Sigmoid colon (tissue), 4 donors: Measurements from ENCODE around the gene SH3TC1.

Source experiments
- EP300 ChIP-seq, 4 donors: sonication (generic); formaldehyde crosslinking; IDR thresholded peaks; one replicate each; pipeline ENCODE4 v1.6.1; 2017; ENCODE audit warnings: antibody characterized with exemption in 4 of 4
- POLR2AphosphoS5 ChIP-seq, 4 donors: sonication (generic); formaldehyde crosslinking; IDR thresholded peaks; one replicate each; pipeline ENCODE4 v1.6.1; 2017; ENCODE audit warnings: antibody characterized with exemption in 4 of 4
- TF ChIP-seq, protein P1 (sequence below), 4 experiments: fragments of 450-650 bp in 3 of 4; fragments of 200-600 bp in 1 of 4; IDR thresholded peaks; one replicate each; pipeline ENCODE4 v1.5.1; 2016 to 2019; ENCODE audit warnings: antibody characterized with exemption in 4 of 4, mild to moderate bottlenecking in 3 of 4, moderate library complexity in 2 of 4

DNA sequence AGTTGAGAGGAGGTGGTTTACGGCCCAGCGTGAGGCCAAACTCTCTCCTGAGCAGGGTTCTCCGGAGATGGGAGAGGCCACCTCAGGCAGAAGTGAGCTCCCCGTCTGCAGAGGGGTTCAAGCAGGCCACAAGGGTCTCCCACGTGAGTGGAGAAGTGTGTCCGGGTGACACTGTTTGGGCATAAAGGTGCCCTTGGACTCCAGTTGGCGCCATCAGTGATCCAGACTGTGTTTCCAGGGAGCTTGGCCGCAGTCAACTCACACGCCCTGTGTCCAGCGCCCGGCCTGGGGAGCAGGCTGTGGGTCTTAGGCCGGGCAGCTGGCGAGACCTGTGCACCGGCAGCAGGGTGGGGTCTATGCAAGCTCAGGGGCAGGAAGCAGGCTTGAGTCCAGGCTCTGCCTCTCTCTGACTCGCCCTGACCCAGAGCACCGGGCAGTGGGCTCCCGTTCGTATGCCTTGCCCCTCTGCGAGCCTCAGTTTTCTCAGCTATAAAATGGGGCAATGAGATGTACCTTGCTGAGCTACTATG is 45.9 kb downstream of the SH3TC1 start:
- TF ChIP-seq, protein P1, sequence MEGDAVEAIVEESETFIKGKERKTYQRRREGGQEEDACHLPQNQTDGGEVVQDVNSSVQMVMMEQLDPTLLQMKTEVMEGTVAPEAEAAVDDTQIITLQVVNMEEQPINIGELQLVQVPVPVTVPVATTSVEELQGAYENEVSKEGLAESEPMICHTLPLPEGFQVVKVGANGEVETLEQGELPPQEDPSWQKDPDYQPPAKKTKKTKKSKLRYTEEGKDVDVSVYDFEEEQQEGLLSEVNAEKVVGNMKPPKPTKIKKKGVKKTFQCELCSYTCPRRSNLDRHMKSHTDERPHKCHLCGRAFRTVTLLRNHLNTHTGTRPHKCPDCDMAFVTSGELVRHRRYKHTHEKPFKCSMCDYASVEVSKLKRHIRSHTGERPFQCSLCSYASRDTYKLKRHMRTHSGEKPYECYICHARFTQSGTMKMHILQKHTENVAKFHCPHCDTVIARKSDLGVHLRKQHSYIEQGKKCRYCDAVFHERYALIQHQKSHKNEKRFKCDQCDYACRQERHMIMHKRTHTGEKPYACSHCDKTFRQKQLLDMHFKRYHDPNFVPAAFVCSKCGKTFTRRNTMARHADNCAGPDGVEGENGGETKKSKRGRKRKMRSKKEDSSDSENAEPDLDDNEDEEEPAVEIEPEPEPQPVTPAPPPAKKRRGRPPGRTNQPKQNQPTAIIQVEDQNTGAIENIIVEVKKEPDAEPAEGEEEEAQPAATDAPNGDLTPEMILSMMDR (IDR thresholded peaks at IDR 0.05) = no peak
- TF ChIP-seq EP300 (IDR thresholded peaks at IDR 0.05) = no peak
- no peak for TF ChIP-seq POLR2AphosphoS5 (IDR thresholded peaks at IDR 0.05)
